Measurements from ENCODE around the gene NALF2.

NALF2 gene

DNA sequence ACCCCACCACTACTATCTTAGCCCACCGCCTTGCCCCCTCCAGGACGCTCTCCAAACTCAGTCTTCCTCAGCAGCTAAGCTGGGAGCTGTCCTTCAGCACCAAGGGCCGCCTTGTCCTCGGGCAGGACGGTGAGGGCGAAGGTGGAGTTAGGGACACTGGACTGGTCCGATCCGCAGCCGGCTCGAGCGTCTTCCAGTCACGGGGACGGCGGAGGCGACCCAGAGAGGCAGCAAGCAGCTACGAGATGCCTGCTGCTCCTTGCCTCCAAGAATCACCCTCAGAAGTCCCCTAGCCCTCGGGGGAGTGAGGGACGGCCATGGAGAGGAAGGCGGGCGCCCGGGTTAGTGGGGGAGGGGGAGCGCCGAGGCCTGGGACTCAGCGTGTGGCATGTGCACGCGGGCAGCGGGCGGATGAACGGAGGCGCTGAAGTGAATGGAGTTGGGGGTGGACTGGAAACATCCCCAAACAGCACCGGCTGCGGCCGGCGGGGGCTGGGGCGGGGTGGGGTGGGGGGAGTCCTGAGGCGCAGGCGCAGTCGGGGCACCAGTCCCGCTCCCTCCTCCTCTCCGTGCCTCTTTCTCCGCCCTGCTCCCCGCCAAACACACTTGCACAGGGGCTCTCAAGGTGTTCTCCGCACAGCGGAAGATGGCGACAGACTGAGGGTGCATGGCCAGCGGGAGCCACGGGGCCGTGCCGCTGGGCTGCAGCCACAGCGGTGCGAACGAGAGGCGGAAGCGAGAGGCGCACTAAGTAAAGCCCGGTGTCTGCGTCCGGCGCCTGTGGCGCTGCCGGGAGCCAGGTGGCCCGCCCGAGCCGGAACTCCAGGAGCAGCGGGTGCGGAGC, at the start of gene NALF2:
Gene NALF2 (plus strand): TSS at position 545 of the 844 bp plus-strand sequence. CDS start 957 bp downstream, outside the sequence.
- no peak for DNase-seq

DNA sequence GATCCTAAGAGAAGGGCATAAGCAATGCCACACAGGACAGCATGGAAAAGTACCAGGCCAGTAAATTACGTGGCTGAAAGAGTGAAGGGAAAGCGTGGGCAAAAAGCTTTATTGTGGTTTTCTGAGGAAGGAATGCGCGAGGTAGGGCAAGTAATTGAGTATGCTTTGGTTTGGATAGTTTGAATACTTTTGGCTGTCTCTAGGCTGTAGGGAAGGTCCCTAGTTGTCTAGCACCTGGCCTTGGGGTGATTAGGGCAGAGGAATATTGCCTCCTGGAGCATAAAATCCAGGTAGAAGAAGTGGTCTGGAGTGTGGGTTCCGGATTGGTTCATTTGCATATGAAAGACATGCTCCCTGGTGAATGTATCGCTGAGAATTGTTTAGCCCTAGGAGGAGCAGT, 46.4 kb upstream of the NALF2 start:
- DNase-seq = no peak

DNA sequence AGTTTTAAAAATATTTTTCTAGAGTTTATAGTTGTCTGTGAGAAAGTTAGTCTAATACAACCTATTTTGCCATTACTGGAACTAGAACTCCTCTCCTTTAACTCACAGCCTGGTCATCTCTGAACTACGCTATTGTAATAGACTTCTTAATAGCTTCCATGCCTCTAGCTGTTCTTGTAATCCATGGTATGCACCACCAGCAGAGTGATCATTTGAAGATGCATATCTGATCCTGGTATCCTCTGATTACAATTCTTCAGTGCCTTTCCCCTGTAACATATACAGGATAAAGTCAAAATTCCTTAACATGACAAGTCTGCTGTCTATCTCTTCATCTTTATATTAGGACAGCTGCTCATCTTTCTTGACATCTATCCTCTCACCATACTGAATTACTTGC, 37.6 kb upstream of the NALF2 start:
- DNase-seq = no peak

DNA sequence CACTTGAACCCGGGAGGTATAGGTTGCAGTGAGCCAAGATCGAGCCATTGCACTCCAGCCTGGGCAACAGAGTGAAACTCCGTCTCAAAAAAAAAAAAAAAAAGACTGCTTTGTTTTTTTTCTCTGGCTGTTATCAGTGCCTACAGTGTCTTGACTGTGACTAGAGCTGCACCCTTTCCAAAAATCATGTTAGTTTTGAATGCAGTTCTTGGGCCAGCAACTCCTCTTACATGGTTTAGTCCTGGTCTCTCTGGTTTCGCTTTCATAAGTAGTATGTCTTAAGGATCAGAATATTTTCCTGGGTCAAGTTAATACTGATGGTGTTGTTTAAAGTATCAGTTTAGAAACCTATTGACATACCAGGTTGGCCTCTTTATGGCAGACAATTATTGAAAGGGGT, 34.2 kb upstream of the NALF2 start:
- no peak for DNase-seq

DNA sequence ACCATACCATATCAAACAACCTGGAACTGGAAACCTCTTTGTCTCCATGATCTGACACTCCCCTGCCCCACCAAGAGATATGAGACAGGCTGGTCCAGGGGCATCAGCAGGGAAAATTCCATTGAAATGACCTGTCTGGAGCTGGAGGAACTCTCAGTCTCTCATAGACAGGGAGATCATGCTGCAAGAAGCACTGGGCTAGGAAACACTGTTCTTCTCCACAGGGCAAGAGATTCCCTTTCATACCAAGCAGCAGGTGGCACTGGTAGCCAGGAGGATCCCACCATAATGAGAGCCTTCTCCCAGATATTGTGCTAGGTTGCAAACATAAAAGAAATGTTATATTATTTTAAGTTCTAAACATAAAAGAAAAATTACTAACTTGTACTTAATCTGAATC, 14.5 kb upstream of the NALF2 start:
- no peak for DNase-seq

DNA sequence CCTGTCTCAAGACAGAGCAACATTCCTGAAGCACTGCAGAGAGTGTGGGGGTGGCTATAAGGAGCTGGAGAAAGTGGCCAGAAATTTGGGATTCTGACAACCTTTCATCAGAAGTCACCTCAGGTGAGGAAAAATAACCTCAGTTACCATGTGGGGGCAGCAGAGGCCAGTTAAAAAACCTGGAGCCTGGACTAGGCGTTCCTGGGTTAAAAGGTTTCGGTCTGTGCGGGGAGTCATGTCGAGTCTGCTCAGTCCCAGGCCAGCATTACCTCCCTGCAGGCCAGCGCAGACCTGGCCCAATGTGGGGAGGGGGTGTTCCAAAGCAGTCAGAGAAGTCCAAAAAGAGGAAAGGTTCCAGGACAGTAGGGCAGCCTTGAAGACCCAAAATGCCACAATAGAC, 10.9 kb upstream of the NALF2 start:
- DNase-seq = no peak

DNA sequence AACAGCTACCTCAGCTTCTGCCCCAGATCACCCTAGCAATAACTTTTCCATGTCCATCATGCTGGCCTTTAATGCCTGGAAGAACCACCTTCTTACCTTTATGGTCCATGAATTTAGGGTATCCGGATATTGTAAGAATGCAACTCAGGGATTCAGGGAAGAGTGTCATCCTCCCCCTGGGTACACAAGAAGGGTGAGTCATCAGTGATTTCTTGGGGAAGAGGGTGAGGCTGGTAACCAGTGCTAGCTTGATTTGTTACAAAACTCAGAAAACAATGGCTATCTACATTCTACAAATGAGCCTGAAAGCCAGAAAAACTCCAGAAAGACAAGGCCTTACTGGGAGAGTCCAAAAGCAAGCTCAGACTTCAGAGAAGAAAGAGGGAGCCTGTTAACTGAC, 10.4 kb upstream of the NALF2 start:
- DNase-seq = no peak

DNA sequence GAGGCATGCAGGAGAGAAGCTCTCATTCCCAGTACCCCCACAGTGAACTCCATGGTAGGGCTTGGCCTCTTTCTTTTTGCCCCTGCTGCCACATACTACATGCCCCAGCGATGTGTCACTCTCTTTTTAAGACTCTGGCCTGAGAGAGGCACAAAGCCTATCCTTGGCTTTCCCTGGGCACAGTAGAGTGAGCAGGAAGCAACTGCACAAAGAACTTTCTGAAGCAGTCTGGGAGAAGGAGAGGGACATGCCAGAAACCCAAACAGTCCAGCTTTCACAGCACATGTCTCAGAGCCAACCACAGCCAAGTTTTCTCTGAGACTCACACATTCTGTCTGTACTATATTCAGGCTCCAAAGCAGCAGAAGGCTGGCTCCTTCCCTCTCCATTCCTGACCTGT, 7.9 kb upstream of the NALF2 start:
- no peak for DNase-seq

DNA sequence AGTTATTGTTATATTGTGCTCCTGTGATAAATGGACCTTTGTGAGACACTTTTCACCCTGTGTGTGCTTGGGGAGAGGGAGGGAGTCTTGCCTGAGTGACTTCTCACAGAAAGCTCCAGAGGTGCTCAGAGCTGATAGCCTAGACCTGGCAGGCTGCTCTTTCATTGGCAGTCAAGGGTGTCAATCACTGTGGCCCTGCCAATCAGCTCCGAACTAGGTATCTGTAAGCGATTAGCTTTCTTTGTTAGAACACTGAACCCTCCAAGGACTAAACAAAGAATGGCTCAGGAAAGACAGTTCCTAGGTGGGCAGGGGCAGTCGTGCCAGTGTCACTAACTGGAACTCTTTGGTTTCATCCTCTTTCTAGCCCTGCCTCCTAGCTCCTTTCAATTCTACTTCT, 2.7 kb upstream of the NALF2 start:
- no peak for DNase-seq

DNA sequence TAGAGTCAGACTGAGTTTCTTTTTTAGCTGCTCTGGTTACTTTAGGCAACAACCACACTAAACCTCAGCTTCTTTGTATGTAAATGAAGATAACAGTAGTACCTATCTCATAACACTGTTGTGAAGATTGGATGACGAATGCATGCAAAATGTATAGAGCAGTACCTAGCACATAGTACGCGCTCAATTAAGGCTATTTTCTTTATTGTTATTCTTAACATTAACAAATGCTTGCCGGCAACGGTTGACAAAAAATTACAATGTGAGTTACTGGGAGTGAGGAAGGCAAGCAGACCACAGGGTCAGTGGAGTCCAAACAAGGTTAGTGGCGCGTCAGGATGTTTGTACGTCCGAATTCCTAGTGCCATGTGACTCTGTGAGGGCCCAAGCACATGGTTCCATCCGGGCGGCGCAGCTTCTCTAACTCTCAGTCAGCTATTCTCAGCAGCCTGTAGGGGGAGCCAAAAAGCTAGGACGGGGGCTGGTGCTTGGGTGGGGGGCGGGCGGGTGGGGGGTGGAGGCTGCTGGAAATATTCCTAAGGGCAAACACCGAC, 821 bp upstream of the NALF2 start:
- DNase-seq = no peak

DNA sequence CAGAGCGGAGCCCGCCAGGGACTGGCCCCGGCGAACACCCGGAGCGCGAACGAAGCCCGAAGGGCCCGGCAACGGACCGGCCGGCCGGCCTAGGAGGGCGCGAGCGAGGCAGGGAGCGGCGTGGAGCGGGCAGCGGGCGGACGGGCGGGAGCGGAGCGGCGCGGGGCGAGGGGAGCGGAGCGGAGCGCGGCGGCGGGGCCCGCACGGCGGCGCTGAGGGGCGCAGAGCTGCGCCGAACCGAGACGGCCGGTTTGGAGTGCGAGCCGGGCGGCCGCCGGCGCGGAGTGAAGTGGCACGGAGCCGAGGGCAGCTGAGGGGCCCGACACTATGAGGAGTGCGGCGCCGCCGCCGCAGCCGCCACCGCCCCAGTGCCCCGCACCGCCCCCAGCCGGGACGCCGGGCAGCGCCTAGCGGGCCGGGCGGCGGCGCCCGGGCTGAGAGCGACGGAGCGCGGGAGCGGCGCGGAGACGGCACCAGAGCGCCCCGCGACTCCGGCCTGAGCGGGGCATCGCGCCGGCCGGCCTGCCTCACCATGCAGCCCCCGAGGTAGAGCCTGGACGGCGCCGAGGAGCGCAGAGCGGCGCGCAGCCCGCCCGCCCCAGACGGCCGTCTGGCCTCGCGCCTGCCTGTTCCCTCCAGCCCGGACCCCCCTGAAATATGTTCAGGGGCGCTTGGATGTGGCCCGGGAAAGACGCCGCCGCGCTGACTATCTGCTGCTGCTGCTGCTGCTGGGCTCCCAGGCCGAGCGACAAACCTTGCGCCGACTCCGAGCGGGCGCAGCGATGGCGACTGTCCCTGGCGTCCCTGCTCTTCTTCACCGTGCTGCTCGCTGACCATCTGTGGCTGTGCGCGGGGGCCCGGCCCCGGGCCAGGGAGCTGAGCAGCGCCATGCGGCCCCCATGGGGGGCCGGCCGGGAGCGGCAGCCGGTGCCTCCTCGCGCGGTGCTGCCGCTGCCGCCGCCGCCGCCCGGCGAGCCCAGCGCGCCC, 793 bp downstream of the NALF2 start:
- no peak for DNase-seq

DNA sequence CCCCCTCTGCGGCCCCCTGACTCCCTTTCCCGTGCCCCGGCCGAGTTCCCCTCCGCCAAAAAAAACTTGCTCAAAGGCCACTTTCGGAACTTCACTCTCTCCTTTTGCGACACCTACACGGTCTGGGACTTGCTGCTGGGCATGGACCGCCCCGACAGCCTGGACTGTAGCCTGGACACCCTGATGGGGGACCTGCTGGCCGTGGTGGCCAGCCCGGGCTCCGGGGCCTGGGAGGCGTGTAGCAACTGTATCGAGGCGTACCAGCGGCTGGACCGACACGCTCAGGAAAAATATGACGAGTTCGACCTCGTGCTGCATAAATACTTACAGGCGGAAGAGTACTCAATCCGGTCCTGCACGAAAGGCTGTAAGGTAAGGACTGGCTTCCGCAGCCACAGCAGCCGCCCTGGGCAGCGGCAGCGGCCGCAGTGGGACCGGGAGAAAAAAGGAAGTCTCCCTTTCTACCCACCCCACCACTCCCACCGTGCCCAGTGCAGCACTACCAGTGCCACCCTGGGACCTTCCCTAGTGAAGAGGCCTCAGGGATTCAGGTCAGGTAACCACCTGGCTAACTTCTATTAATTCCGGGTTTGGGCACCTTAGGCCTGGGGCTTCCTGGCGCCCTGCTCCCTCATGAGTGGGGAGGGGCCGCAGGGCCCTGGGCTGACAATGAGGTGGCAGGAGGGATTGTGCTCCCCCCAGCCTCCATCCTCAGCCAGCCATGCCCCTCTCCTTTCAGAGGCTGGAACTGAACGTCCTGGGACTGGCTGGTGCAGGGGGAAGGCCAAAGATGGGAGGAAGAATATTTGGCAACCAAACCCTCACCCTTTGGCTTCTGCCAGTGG, 1.9 kb downstream of the NALF2 start:
- DNase-seq = no peak

DNA sequence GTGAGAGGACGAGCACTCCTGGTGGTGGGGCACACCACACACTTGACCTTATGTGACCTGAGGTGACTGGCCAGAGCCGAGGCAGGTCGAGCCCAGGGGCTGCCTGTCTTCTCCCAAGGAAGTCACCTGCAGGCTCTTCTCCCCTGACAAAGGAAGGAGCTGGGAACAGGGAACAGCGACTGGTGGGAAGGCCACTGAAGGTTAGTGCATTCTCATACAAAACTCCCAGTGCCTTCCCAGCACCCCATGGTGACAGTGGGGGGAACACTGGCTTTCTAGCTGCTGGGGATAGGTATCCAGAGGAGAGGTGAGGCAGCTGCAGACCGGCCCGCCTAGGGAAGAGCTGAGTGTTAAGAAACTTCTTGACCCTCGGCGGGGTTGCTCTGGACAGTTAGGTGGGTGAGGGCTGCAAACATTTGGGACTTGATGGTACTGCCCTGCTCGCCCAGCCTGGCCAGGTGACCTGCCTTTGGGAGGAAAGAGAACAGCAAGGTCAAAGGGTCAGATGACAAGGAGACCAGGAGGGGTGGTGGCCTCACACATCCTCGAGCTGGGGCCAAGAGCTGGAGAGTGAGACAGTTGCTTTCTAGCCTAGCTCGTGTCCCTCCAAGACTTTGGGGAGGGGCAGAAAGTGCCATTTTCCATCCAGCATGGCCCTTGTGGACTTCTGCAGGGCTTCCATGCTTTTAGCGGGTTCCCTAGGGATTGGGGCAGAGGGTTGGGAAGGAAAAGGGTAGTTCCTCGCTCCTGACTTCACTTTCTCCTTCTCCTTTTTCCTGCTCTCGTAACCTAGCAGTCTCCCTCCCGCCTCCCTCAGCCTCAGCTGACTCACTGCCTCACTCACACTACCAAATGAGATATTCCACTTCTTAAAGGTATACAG, 2.7 kb downstream of the NALF2 start:
- DNase-seq = no peak

DNA sequence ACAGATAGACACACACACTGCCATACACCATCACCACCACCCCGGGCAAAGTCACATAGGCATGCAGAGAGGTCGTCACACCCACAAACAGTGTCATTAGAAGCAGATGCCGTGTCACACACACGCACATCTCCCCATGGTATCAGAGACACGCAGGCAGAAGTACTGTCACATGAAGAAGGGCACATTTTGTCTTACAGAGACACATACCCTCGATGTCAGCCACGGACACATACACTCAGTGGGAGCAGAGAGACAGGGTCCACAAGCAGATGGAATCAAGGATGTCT, 3.3 kb downstream of the NALF2 start:
- no peak for DNase-seq

DNA sequence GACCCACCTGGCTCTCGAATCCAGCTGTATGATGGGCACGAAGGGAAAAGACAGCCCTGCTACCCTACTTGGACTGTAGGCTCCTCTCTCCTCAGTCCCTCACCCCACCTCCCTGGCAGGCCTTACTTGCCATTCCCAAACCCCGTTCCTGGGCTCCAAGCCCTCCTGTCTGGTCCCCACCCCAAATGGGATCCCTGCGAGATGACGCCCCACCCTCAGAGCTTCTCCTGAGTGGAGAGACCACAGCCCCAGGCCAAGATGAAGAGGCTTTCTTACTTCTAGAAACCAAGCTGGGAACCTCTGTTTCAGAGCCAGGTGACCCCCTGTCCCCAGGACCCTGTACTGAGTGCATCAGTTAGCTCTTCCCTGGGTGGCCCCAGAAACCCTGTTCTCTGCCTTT, 4.5 kb downstream of the NALF2 start:
- no peak for DNase-seq

DNA sequence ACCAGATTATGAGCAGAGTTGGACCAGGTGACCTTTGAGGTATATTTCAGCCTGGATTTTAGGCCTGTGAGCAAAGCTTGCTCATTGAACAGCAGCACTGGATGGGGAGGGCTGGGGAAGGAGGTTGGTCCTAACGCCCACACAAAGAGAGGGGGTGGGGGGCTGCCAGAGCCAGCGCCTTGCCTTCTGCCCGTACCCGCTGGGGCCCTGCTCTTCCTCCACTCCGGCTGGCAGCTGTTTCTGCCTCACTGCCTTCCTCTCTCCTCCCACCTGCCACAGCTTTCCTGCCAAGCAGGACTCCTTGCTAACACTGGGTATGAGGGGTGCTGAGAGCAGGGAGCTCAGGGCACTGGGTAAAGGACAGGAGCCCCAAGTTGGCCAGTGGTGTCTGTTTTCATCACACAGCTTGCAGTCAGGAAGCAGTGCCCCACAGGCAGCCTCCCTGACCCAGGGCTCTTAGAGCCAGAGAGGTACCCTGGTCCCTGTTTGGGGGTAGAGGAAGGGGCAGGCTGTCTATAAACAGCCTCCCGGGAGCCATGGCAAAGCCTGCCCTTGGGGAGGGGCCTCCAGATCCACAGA, 6.1 kb downstream of the NALF2 start:
- DNase-seq = no peak

DNA sequence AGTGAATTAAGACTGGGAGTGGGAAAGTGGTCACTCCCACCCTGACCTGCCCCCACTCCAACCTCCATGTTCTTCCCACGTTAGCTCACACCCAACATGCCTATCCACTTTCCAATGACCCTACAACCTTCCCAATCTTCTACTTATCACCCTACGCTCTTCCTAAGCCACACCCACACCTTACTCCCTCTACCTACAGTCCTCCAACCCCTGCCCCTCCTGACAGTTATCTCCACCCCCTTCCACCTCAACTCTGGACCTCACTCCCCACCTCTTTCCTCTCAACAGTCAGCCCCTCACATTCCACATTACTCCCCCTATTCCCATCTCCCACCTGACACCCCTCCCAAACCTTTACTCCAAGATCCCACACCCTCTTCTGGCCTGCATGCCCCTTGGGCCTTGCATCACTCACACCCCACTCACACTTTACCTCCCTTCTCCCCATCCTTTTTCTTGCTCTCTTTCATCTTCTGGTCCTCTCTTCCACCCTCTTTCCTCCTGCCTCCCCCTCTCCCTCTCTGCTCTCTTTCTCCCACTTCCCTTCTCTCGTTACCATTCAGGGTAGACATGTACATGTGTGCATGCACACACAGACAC, 6.9 kb downstream of the NALF2 start:
- no peak for DNase-seq

DNA sequence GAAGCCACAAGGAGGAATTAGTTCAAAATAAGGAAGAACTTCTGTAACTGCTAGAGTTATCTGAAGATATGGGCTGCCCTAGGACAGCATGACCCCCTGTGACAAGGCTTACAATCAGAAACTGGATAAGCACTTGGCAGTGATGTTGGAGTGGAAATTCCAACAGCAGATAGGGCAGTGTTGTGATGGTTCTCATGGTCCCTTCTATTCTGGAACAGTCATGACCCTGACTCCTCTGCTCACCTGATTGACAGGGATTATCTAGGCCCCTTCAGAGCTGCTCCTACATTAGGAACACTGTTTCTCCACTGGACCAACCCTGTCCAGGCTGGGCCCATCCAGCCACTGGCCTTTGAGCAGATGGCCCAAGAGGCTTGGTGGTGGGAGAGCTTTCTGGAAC, 17.9 kb downstream of the NALF2 start:
- no peak for DNase-seq

DNA sequence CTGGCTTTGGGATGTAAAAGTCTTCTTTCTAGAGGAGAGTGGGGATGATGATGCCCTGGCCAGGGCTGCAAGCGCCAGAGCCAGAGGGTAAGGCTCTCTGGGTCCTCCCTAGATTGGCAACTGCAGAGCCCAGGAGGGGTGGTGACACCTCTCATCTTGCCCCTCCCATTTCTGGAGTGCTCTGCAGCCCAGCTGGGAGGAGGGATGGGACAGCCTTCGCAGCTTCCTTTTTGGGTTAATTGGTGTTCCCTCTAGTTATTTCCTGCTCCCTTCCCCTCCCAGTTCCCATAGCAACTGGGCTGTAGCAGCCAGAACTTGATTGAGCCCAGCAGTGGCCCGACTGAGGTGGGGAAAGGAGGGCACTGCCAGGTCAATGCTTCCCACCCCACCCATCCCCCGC, 19.2 kb downstream of the NALF2 start:
- no peak for DNase-seq

DNA sequence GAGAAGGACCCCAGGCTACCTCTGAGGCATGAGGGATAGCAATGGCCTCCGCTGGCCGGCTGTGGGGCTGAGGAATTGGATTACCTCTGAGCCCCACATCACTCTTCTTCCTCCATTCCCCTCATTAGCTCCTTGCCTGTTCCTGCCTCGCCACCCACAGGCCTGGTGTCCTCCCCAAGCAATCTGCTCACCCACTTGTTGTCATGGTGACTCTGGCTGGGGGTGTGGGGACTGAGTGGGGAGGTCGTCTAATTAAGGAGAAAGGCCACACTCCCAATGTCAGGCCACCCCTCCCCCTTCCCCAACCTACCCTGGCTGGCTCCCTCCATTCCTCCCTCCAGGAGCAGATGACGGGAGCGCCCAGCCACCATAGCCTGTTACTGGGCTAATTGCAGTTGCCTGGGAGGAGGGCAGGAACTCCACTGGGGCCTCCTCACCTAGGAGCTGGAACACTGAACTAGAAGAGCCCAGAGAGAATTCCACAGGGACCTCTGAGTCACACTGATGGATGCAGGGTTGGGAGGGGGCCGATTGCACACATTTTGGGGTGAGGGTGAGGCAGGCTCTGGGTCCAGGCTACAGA, 20.7 kb downstream of the NALF2 start:
- DNase-seq = no peak

DNA sequence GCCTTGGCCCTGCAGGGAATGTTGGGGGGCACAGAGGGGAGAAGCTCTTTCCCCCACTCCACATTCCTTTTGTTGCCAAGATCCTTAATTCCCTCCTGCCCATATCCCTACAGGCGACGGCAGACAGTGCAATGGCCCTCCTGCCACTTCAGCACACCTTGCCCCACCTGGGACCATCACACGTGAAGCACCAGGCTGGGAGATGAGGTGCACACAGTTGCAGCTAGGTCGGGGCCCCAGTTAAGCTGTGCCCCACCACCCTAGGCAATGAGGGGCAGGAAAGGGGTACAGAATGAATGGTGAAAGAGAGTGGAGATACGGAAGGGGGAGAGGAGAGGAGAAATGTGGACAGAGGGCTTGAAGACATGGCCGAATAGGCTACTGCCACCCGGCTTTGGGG, 26.2 kb downstream of the NALF2 start:
- no peak for DNase-seq

Measured in activated T-cell treated with anti-CD3 and anti-CD28 coated beads, Interleukin-2, amount 50 U/mL, for 1 hour (primary cell).